Central memory CD4-positive, alpha-beta T cell (primary cell): ENCODE data around the gene MESP1.

ENCODE experiments used
- DNase-seq: peaks from one replicate; pipeline ENCODE4 v3.0.0; 2022

MESP1 gene

DNA sequence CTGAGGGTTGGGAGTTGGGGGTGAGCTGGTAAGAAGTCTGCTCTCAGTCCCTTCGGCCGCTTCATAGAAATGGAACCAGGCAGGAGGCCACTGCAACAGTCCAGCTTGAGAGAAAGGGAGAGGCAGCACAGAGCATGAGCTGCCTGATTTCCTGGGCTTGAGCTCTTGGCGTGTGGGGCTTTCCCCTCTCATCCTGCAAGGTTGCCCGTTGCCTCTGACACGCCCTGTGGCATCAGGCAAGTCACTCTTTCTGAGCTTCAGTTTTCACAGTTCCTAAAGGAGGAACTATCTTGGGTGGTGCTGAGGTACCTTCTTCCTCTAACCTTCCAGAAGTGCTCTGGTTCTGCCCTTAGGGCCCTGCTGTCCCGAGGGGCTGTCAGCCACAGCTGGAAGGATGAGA lies 30.0 kb upstream of the MESP1 start:
- DNase-seq = no peak

DNA sequence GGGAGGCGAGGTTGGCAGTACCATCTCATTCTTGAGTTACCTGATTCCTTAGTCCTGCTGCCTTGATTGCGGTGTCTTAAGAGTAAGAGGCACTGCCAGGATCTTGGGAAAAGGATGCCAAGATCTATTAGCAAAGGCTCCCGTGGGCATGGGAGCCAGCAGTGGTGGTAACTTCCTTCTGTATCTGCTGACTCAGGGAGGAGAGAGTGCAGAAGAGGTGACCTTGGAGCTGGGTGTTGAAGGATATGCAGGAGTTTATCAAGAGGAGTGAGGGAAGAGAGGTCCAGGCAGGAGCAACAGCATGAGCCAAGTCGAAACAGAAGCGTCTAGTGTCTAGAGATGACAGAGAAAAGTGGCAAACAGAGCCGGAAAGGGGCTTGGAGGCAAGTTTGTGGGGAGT lies 29.6 kb upstream of the MESP1 start:
- no peak for DNase-seq

DNA sequence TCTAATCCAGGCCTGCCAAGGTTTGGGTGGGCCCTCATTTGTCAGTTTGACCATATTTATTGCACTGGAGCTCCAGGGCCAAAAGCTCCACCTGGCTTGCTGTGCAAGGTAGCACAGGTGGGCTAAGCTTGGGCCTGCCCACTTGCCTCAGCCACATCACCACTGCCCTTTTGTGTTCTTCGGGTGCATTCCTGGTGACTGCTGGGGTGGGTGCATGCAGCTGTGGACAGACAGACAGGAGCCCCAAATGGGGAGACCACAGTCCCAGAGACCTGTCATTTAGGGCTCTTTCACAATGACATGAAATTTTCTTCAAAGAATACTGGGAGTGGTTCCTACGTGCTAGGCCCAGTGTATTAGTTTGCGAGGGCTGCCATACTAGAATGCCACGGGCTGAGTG lies 27.8 kb upstream of the MESP1 start:
- DNase-seq = no peak

DNA sequence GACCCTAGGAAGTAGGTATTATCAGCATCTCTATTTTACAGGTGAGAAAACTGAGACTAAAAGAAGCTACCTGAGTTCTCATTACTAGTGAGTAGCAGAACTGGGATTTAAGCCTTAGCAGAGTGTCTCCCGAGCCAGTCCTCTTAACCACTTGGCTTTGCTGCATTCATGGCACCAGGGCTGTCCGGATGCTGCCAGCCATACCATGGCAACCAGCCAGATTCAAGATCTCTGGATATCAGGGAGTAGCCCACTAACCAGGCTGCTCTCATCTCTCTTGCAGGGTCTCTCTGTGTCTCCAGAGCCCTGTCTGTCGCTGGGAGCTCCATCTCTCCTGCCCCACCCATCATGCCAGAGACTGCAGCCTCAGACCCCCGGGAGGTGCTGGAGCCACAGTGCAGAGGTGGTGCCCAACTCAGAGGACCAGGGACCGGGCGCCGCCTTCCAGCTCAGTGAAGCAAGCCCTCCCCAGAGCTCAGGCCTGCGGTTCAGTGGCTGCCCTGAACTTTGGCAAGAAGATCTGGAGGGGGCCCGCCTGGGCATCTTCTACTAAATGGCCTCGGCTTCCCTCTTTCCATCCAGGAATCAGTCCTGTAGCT lies 26.8 kb upstream of the MESP1 start:
- no peak for DNase-seq

DNA sequence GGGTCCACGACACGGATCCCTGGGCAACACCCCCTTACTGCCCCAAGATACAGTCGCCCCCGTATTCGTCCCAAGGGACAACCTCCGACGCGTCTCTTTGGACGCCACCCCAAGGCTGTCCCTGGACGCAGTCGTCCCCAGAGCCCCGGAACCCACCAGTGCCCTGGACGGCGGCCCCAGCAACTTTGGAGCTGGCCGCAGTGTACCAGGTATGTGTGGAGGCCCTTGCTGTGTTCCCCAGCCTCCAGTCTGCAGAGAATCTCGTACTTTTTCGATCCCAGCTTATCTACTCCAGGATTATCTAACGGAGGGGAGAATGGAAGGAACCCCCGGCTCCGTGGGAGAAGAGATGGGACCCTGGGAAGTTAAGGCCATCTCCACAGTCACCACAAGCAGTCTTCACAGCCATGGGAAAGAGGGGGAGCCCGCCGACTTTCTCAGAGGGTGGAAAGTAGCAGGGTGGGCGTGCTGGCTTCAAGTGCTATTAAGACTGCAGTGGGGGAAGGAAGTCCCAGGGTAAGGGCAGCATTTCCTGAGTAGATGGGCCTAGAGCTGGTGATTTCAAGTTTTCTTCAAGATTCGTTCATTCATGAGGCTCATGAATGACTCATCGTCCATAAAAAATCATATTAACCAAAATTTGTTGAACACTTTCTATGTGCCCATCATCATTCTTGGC lies 26.2 kb upstream of the MESP1 start:
- DNase-seq = no peak

DNA sequence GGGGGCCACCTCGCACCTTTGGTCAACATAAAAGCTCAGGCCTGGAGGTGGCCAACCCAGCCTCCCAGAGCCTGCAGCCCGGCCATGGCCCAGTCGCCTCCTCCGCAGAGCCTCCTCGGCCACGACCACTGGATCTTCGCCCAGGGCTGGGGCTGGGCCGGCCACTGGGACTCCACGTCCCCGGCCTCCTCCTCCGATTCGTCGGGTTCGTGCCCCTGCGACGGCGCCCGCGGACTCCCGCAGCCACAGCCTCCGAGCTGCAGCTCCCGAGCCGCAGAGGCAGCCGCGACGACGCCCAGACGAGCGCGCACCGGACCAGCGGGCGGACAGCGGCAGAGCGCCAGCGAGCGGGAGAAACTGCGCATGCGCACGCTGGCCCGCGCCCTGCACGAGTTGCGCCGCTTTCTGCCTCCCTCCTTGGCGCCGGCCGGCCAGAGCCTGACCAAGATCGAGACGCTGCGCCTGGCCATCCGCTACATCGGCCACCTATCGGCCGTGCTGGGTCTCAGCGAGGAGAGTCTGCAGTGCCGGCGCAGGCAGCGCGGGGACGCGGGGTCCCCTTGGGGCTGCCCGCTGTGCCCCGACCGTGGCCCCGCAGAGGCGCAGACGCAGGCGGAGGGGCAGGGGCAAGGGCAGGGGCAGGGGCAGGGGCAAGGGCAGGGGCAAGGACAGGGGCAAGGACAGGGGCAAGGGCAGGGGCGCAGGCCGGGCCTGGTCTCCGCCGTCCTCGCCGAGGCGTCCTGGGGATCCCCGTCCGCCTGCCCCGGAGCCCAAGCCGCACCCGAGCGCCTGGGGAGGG lies 25.4 kb upstream of the MESP1 start, which contains the start of gene MESP2:
MESP2 (plus strand) TSS at position 59 of the 799 bp plus-strand sequence; CDS start at position 85, 26 bp downstream.
- DNase-seq = peak; percentile 27

DNA sequence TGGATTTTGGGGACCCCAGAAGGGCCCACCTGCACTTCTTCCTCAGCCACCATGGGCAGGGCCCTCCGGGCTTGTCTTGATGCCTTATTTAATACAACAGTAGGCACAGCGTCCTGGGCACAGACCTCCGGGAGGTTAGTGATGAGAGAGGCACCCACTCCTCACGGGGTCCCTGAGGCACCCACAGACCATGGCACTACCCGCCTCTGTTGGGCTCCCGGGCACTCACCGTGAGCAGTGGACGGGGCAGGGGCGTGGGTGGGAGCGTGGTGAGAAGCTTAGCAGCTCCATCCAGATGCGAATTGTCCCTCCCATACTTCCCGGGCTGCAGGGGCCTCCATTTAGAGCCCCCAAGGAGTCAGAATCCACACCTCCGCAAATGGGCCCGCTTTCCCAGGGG lies 24.8 kb upstream of the MESP1 start:
- DNase-seq = no peak

DNA sequence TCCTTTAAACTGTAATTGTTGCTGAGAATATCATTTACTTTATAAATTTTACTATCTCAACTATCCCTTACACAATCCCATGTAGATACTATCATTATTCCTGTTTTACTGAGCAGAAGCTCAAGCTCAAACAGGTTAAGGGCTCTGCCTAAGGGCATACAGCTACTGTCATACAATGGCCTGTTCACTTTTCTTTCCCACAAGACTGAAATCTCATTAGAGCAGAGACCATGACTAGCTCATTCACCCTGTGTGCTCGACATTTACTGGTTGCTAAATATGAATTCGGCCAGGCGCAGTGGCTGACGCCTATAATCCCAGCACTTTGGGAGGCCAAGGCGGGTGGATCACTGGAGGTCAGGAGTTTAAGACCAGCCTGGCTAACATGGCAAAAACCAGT lies 23.4 kb upstream of the MESP1 start:
- DNase-seq = no peak

DNA sequence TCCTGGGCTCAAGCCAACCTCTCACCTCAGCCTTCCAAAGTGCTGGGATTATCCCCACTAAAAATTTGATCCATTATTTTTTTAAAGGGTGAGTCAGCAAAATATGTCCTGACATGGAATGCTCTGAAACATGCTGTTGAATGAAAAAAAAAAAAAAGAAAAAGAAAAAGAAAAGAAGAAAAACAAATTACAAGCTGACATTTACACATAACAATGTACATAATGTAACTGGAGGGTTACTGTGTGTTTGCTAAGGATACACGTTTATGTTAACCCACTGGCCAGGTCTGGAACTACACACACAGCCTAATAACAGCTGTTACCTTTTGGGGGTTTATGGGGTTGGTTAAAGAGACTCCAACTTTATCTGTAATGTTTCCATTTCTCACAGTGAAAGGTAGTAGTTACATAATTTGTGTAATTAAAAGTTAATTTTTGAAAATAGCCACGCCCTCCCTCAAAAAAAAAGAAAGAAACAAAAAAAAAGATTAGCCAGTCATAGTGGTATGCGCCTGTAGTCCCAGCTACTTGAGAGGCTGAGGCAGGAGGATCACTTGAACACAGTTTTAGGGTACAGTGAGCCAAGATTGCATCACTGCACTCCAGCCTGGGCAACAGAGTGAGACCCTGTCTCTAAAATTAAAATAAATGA lies 22.0 kb upstream of the MESP1 start:
- DNase-seq = no peak

DNA sequence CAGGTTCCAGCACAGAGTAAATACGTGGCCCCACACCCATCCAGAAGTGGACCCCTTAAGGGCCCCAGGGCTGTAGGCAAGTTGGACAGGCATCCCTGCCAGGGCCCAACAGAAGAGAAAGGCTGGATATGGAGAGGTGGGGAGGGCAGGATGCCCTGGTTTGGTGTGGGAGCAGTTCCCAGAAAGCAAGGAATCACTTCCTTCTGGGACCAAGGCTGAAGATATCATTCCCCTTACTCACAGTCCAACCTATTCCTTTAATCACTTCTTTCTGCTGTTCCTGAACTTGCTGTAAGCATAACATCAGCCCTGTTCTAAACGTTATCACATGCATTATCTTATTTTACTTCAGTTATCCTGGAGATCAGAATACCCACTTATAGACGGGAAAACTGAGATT lies 19.0 kb upstream of the MESP1 start:
- DNase-seq = no peak

DNA sequence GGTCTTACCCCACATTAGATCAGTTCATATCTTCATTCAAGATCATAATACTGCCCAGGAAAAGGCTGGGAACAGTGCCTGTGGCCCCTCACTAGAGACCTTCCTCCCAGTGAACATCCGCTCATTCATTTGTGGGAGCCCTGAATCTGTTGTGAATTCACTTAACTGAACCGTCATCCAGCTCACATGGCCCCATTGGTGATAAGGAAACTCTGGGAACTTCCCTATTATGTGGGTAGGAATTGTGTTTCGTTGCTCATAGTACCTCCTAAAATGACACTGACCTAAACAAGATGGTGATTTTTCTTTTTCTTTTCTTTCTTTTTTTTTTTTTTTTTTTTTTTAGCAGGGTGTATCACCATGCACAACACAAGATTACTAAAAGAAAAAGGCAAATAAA lies 18.3 kb upstream of the MESP1 start:
- no peak for DNase-seq

DNA sequence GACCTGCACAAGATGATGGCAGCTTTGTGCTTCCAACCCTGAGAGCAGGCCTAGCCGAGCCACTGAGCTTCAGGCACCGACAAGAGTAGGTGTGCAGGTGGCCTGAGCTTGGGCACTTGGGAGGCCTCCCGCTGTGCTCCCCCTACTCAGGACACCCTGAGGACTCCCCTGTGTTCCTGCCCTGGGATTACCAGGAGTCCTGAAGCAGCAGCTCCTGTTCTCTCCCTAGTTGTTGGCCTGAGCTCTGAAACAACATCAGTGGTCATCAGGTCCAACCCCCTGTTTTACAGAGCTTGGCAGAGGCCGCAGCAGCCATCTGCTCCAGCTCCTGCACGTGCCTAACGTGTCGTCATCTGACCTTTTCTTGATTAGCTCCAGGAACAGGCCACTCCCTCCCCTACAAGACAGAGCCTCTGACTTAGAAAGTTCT lies 17.0 kb upstream of the MESP1 start:
- no peak for DNase-seq

DNA sequence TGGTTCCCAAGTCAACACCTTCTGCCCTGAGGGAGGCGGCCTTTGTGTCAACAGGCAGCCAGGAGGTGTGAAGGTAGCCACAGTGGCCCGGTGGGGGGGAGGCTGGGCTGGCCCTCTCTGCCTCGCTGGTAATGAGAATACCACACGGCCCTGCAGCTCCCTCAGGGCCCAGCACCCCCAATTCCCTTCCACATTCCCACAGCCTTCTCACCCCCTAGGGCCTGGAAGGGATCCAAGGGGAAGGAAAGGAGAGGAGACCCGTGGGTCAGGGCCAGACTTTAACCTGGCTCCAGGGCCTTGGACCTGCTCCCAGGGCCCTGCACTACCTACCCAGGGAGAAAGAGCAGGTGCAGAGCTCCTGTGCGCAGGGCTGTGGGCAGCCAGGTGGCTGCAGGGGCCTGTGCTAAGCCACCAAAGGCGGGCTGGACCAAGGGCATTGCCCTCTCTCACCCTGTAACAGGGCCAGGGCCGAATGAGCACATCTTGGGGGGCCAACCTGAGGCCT lies 16.4 kb upstream of the MESP1 start:
- no peak for DNase-seq

DNA sequence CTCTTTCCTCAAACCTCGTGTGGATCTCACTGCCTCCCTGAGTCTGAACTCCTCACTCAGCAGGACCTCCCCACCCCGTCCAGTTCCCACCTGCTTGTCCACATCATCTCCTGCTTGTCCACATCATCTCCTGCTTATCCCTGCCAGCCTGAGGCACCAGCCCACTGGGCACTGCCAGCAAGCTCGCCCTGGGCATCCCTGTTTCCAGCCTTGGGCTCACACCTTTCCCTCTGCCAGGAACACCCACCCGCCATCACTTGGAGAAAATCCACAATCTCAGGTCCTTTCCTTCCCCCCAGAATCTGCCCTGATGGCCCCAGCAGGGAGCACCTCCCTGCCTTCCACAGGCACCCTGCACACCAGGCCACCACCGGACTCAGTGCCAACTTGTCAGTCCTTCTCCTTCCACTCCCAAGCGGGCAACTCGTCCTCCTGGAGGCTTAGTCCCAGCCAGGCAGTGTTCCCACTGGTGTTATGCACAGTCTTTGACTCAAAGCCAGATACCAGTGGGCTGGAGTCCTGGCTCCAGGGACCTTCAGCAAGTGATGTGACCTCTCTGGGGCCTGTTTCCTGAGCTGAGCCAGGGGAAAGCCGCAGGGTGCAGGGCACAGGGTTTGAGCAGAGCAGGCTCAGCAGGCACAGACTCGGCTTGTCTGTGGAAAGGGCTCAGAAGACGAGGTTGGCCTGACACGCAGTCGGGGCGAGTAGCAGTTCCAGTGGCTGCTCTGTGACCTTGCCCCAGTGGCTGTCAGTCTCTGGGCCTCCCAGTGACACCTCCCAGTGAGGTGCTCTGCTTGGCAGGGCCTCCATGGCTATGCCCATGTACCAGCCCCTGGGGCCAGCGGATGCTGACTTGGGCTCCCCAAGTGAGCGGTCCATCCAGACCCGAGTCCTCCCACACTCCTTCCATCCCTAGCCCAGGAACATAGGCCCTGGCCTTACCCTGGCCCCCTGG lies 15.6 kb upstream of the MESP1 start:
- DNase-seq = no peak

DNA sequence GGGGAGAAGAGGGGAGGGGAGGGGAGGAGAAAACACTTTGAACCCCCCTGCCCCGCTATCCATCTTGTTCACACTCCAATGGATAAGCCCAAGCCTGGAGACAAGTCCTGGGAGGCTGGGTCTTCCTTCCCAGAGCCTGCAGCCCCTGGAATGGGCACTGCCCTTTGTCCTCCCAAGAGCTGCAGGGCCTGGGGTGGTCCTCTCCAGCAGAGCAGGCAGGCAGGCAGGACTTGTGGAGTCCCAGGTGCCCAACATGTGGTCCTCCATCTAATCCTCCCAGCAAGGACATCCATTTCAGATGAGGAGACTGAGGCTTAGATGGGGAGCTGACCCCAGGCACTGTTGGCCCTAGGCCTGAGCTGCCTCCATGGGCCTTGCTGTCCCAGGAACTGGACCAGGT lies 14.6 kb upstream of the MESP1 start:
- DNase-seq = no peak

DNA sequence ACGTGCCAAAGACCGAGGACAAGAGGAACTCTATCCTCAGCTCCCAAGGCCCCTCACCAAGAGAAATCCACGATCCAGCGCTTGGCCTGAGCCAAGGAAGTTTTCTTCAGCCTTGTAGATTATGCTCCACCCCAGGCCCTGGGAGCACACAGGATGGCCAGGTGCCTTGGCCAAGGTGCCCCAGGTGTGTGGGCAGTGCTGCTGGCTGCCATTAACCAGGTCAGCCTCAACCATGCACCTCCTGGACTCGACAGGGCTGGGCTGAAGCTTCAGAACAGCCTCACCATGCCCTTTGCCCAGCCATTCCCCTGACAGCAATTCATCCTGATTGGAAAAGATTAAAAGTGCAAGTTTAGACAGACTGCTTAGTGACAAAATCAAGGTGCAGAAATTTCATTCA lies 10.9 kb upstream of the MESP1 start:
- no peak for DNase-seq

DNA sequence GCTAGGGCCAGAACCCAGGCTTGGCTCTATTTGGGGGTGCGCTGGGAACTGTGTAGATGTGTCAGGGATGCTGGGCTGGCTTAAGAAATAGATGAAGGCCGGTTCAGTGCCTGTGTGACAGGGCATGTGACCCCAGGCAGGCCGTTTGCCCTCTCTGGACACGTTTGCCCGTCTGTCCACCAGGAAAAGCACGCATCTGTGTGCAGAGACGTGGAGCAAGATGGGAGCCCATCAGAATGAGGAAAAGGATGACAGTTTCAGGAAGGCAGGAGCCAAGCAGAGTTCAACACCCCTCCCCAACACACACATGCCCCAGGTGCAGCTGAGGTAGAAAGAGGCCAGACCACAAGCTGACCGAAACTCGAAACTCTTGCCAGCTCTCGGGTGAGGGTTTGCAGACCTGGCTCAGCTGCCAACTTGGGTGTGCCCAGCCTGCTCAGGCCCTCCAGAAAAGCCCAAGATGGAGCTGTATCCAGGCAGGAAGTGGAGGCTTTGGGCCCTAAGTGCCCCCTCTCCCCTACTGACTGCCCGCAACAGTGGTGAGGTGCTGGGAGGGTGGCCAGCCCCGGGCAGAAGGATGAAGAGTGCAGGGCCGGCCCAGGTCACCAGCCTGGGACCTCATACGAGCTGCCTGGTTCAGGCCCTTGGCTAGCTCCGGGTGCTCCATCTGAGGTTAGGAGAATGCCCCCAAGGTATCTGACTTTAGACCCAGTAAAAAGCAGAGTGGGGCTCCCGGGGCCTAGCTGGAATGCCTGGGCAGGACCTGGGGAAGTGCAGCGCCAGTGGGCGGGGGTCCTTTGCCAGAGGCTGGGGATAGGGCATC lies 10.2 kb upstream of the MESP1 start:
- DNase-seq = no peak

DNA sequence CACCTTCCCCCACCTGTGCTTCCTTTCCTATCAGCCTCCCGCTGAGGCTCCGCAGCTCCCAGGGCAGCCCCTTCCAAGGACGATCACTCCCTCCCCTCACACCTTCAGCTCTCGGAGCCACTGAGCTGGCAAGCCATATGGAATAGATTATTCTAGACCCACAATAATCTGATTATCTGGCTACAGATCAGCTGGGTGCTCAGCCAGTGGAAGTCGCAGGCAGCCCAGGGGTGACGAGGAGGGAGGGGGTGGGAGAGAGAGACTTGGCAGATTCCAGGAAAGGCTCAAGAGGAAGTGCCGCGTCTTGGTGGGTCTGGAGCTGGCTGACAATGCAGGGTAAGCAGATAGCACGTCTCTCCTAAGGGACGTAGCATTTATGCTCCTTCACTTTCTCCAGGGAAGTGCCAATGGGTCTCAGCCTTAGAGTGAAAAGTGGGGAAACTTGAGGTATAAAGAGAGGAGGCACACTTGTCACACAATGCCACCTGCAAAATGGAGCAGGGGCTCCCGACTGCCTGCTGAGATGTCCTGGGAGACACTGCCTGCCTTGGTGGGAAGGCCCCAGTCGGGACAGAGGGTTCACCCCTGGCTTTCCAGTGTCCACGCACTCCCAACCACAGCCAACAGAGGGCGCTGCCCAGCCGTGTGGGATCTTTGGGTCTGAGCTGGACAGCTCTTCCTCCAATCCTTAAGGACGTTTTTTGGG lies 9.4 kb upstream of the MESP1 start:
- peak; percentile 37 for DNase-seq

DNA sequence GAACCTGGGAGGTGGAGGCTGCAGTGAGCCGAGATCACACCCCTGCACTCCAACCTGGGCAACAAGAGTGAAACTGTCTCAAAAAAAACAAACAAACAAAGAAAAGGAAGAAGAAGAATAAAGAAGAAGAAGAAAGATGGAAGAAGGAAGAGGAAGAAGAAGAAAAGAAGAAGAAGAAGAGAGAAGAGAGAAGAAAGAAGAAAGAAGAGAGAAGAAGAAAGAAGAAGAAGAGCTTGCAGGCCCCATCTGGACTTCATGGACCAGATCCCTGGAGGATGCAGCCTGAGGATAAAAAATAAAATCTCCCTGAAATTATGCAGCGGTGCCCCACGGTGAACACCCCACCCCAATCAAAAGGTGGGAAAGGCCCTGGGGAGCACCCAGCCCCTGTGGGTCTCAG lies 8.8 kb upstream of the MESP1 start:
- DNase-seq = no peak

DNA sequence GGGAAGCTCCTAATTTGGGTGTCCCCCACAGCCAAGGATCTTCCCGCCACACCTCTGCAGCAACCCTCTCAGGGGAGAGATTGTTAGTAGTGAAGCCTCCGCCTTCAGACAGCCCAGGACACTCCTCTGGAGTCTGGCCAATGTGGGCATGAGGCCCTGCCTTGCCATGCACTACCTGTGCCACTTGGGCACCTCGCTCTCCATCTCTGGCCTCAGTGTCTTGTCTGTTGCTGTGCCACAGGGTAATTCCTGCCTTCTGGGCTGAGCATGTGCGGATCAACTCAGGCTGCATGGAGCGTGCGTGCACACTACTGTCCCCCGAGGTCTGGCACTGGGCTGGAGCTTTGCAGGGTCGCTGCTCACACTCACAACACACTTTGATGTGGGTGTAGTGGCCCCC lies 7.9 kb upstream of the MESP1 start:
- DNase-seq = no peak

DNA sequence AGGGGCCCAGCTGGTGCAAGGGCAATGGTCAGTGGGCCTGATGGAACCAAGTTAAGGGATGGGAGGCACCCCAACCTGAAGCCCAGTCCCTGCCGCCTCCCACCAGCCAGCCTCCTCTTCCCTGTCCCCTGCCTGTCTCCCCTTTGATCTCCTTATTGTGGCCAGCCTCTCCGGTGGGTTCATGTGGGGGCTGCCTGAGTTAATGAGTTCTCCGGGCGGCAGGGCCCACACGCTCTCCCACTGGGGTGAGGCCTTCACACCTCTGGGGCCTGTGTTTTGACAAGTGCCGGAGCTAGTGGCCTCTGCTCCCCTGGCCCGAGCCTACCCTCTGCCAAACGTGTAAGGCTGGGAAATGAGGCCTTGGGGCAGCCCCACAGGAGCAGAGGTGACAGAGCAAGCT lies 7.2 kb upstream of the MESP1 start:
- no peak for DNase-seq
